Measurements from ENCODE around the gene KRT83. TPM values are rescaled to one million over a fixed set of nuclear protein-coding genes. Genes with fewer than 3 reads are reported as not detected.

Gene KRT83
- total RNA-seq, 1 experiment from 2014 or later = not detected

DNA sequence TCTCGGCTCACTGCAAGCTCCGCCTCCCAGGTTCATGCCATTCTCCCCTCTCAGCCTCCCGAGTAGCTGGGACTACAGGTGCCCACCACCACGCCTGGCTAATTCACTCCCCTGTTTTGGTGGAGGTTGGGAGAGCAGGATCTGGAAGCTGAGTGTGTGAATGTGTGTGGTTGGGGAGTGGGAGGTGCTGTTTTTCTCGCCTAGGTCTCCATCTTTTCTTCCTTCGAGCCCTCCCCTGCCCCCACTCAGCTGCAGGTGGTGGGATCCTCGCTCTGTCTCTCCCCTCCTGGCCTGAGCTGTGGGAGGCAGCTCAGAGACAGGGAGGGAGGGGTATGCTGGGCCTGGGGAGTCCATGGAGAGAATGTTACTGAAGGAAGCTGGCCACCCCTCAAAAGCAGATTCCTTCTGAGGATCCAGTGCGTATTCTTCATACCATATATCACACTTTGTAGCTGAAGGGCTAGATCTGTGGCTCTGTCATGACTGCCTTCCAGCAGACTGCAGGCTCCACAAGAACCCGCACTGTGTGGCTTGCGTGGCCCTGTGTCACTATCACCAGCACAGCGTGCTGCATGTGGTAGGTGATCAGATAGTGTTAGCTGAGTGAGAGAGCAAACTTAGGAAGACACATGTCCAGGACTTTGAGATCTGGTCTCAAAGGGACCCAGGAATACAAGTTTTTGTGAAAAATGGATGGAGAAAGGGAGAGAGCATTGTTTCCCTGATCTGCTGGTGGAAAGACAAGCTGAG lies 2.8 kb downstream of the KRT83 start:
- no peaks in the 10 kb centered on the region for H3K9me2 ChIP-seq (ENCODE audit: insufficient read depth)
- H3K36me3 ChIP-seq (ENCODE audit: low read depth) = no peaks in the 10 kb centered on the region
- H3K4me1 ChIP-seq (replicated peaks; ENCODE audit: insufficient read depth) = no peaks in the 10 kb centered on the region
- no peak overlapping the region for H3K4me2 ChIP-seq
- no peaks in the 10 kb centered on the region for H4K20me1 ChIP-seq (ENCODE audit: insufficient read depth)
- H3K9me3 ChIP-seq (ENCODE audit: insufficient read depth, low read depth) = no peaks in the 10 kb centered on the region
- no TSS peak for BruUV-seq (replicated peaks)
- ChIA-PET CTCF (interaction anchor here (0.8 to 1.7 kb wide), 7 partner anchors 10 to 161 kb away, joined by 3 to 8 read pairs (median 5); no protein-coding TSS in a partner anchor), POLR2A (ENCODE audit: unreplicated experiment) (interaction anchor here (0.5 to 1.2 kb wide), 5 partner anchors 10 to 126 kb away, joined by 3 to 6 read pairs (median 4); no protein-coding TSS in a partner anchor)
- H3K4me3 ChIP-seq = no peak overlapping the region
- no peaks in the 10 kb centered on the region; the same call in 1 of the 2 replicates for H3F3A ChIP-seq (ENCODE audit: insufficient read depth, low read depth)
- no peak for DNase-seq
- H3K27ac ChIP-seq = no peak overlapping the region
- no peak overlapping the region for H2AFZ ChIP-seq
- no peak for TF ChIP-seq EZH2 (IDR thresholded peaks at IDR 0.05; ENCODE audit: low read depth)
- TF ChIP-seq, protein P1, sequence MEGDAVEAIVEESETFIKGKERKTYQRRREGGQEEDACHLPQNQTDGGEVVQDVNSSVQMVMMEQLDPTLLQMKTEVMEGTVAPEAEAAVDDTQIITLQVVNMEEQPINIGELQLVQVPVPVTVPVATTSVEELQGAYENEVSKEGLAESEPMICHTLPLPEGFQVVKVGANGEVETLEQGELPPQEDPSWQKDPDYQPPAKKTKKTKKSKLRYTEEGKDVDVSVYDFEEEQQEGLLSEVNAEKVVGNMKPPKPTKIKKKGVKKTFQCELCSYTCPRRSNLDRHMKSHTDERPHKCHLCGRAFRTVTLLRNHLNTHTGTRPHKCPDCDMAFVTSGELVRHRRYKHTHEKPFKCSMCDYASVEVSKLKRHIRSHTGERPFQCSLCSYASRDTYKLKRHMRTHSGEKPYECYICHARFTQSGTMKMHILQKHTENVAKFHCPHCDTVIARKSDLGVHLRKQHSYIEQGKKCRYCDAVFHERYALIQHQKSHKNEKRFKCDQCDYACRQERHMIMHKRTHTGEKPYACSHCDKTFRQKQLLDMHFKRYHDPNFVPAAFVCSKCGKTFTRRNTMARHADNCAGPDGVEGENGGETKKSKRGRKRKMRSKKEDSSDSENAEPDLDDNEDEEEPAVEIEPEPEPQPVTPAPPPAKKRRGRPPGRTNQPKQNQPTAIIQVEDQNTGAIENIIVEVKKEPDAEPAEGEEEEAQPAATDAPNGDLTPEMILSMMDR (conservative IDR thresholded peaks at IDR 0.05) = no peak
- intact Hi-C loops (cut with micrococcal nuclease; ENCODE audit: unreplicated experiment) = no loop called here
- H3K79me2 ChIP-seq (ENCODE audit: low read depth) = no peaks in the 10 kb centered on the region
- no peaks in the 10 kb centered on the region for H3K27me3 ChIP-seq (ENCODE audit: insufficient read depth, low read depth)

DNA sequence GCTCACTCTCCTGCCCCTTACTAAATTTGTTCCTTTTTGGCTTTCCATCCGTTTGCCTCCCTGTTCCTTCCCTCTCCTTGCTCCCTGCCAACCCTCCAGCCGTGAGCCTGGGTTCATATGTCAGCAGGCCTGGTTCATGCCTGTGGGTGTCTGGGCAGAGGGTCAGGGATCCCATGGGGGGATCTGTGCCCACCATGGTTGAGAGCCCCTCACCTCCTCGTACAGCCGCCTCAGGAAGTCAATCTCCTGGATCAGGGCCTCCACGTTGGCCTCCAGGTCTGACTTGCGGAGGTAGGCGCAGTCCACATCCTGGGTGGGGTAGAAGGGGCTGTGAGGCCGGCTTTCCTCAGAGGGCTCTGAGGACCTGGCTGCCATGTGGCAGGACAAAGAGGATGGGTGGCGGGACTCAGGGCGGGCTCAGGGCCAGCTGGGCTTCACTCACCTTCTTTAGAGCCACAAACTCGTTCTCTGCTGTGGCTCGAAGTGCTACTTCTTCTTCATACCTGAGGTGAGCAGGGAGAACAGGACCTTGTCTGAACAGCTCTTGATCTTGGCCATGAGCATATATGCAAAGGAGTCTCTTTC lies 3.6 kb downstream of the KRT83 start:
- no peak overlapping the region for H3K4me2 ChIP-seq
- intact Hi-C loops (cut with micrococcal nuclease; ENCODE audit: unreplicated experiment) = no loop called here
- H3K4me1 ChIP-seq (replicated peaks; ENCODE audit: insufficient read depth) = no peaks in the 10 kb centered on the region
- H3F3A ChIP-seq (ENCODE audit: insufficient read depth, low read depth) = no peaks in the 10 kb centered on the region; the same call in 1 of the 2 replicates
- H4K20me1 ChIP-seq (ENCODE audit: insufficient read depth) = no peaks in the 10 kb centered on the region
- no peak overlapping the region for H3K4me3 ChIP-seq
- ChIA-PET CTCF (interaction anchor here (1.7 kb wide), 1 partner anchor 9 kb away, joined by 5 read pairs; no protein-coding TSS in a partner anchor), POLR2A (ENCODE audit: unreplicated experiment) (interaction anchor here (0.5 kb wide), 1 partner anchor 55 kb away, joined by 3 read pairs; no protein-coding TSS in a partner anchor)
- H3K27ac ChIP-seq = no peak overlapping the region
- H3K9me2 ChIP-seq (ENCODE audit: insufficient read depth) = no peaks in the 10 kb centered on the region
- no peaks in the 10 kb centered on the region for H3K79me2 ChIP-seq (ENCODE audit: low read depth)
- TF ChIP-seq EZH2 (IDR thresholded peaks at IDR 0.05; ENCODE audit: low read depth) = no peak
- TF ChIP-seq, protein P1 (conservative IDR thresholded peaks at IDR 0.05) = no peak
- no TSS peak for BruUV-seq (replicated peaks)
- H3K36me3 ChIP-seq (ENCODE audit: low read depth) = no peaks in the 10 kb centered on the region
- no peaks in the 10 kb centered on the region for H3K9me3 ChIP-seq (ENCODE audit: insufficient read depth, low read depth)
- no peak for DNase-seq
- H3K27me3 ChIP-seq (ENCODE audit: insufficient read depth, low read depth) = no peaks in the 10 kb centered on the region
- H2AFZ ChIP-seq = no peak overlapping the region

GRCh38 chr12:52316701-52317100 lies 4.5 kb downstream of the KRT83 start:
- no TSS peak for BruUV-seq (replicated peaks)

More at GRCh38 chr12:52316701-52317100, 4.5 kb downstream of the KRT83 start:
- Histone ChIP-seq H3K27me3 (ENCODE audit: insufficient read depth, low read depth) (no peaks in the 10 kb centered on the region), H3K79me2 (ENCODE audit: low read depth) (no peaks in the 10 kb centered on the region), H2AFZ (no peak overlapping the region), H3K9me2 (ENCODE audit: insufficient read depth) (no peaks in the 10 kb centered on the region), H3K9me3 (ENCODE audit: insufficient read depth, low read depth) (no peaks in the 10 kb centered on the region), H3K4me2 (no peak overlapping the region), H3K4me1 (replicated peaks; ENCODE audit: insufficient read depth) (no peaks in the 10 kb centered on the region), H3K36me3 (ENCODE audit: low read depth) (no peaks in the 10 kb centered on the region), H4K20me1 (ENCODE audit: insufficient read depth) (no peaks in the 10 kb centered on the region), H3F3A (ENCODE audit: insufficient read depth, low read depth) (no peaks in the 10 kb centered on the region; the same call in 1 of the 2 replicates), H3K27ac (no peak overlapping the region), H3K4me3 (no peak overlapping the region)
- no peak for DNase-seq
- TF ChIP-seq EZH2 (IDR thresholded peaks at IDR 0.05; ENCODE audit: low read depth) = no peak
- TF ChIP-seq, protein P1 (conservative IDR thresholded peaks at IDR 0.05) = no peak
- ChIA-PET CTCF (no interaction called here), POLR2A (ENCODE audit: unreplicated experiment) (no interaction called here)
- intact Hi-C loops (cut with micrococcal nuclease; ENCODE audit: unreplicated experiment) = no loop called here

Measured in PC-9 (cell line).